K562 (cell line): Measurements from ENCODE around the gene HYCC2. TPM values are rescaled to one million over a fixed set of nuclear protein-coding genes. Genes with fewer than 3 reads are reported as not detected.
A peak's percentile ranks its signal among the peaks of the same experiment; 100 is the strongest.

Experiments used
- CHCHD3 ChIP-seq: fragments of 250-450 bp; sonication (Bioruptor Pico); IDR thresholded peaks from 2 replicates; pipeline ENCODE4 v2.1.2; 2022; ENCODE audit warnings: mild to moderate bottlenecking
- DIDO1 ChIP-seq: fragments of 450-650 bp; IDR thresholded peaks from 2 replicates; pipeline ENCODE4 v1.6.1; 2016; ENCODE audit warnings: low read depth, missing biosample characterization, missing genetic modification characterization
- E2F8 ChIP-seq: fragments of 450-650 bp; IDR thresholded peaks from 2 replicates; pipeline ENCODE4 v1.7.1; 2018; ENCODE audit warnings: mild to moderate bottlenecking, low read depth; ENCODE audit not compliant: partially characterized antibody
- ETS1 ChIP-seq: conservative IDR thresholded peaks from 2 replicates; pipeline ENCODE4 v1.6.1; 2011; ENCODE audit warnings: low read depth, mild to moderate bottlenecking, low read length; ENCODE audit not compliant: control insufficient read depth
- ETV1 ChIP-seq: fragments of 450-650 bp; conservative IDR thresholded peaks from 2 replicates; pipeline ENCODE4 v1.6.1; 2016; ENCODE audit warnings: missing genetic modification characterization, control low read depth, low read depth, missing compliant biosample characterization
- FOXO4 ChIP-seq: fragments of 450-650 bp; formaldehyde crosslinking; IDR thresholded peaks from 2 replicates; pipeline ENCODE4 v1.4.0; 2020; ENCODE audit warnings: mild to moderate bottlenecking, moderate library complexity
- MNT ChIP-seq, 2 experiments: fragments of 450-650 bp; conservative IDR thresholded peaks; 2 replicates each; pipeline ENCODE4 v1.6.1; 2017; ENCODE audit warnings: mild to moderate bottlenecking in 2 of 2, moderate library complexity in 2 of 2
- NFXL1 ChIP-seq: fragments of 450-650 bp; formaldehyde crosslinking; IDR thresholded peaks from 2 replicates; pipeline ENCODE4 v1.4.0; 2021; ENCODE audit warnings: mild to moderate bottlenecking
- NONO ChIP-seq, 2 experiments: fragments of 200-400 bp in 1 of 2; fragments of 450-650 bp in 1 of 2; formaldehyde crosslinking in 1 of 2; IDR thresholded peaks; 2 replicates each; pipeline ENCODE4 v1.6.1; 2017; ENCODE audit warnings: low read depth in 2 of 2, mild to moderate bottlenecking in 2 of 2, moderate library complexity in 2 of 2, low read length in 1 of 2
- PML ChIP-seq: IDR thresholded peaks from 2 replicates; pipeline ENCODE4 v1.6.1; 2012; ENCODE audit warnings: low read length, inconsistent platforms
- SMAD4 ChIP-seq: fragments of 250-450 bp; sonication (Bioruptor Pico); conservative IDR thresholded peaks from 2 replicates; pipeline ENCODE4 v1.8.0; 2021; ENCODE audit warnings: inconsistent platforms, mild to moderate bottlenecking, moderate library complexity
- TBP ChIP-seq: optimal IDR thresholded peaks from 2 replicates; pipeline ENCODE3; 2011; ENCODE audit warnings: low read depth, low read length, improper control_type of control experiment
- ZNF253 ChIP-seq: fragments of 250-450 bp; sonication (Bioruptor Pico); conservative IDR thresholded peaks from 2 replicates; pipeline ENCODE4 v1.6.1; 2021; ENCODE audit warnings: mild to moderate bottlenecking
- polyA plus RNA-seq, 8 experiments: library from polyadenylated mRNA; depleted of rRNA in 4 of 8; stranded (reverse) in 5 of 8; unstranded in 3 of 8; fragments of >200 nt; fragmentation: Nextera tagmentation in 2 of 8; fragmentation: Illumina TruSeq in 1 of 8; extraction: Ambion mirVana in 2 of 8; extraction: Trizol in 1 of 8; gene quantifications; 2 replicates each; pipeline versions ENCODE4 v1.2.1 to v1.2.3, GENCODE V29; 2011 to 2014; ENCODE audit warnings: inconsistent platforms in 1 of 8, missing spikeins in 1 of 8
- total RNA-seq, 7 experiments: library from RNA; depleted of rRNA in 6 of 7; stranded (reverse); fragments of >200 nt in 6 of 7; fragmentation: Illumina TruSeq in 2 of 7; extraction: Trizol in 2 of 7; gene quantifications; 2 replicates each; pipeline versions ENCODE4 v1.2.1 to v1.2.3, GENCODE V29; 2011 to 2021; ENCODE audit warnings: low replicate concordance in 1 of 7
- TF ChIP-seq, protein P1 (sequence below), 2 experiments: fragments of 150-350 bp in 1 of 2; IDR thresholded peaks; 2 replicates each; pipeline ENCODE4 v1.6.1; 2012 to 2016; ENCODE audit warnings: low read depth in 2 of 2, low read length in 2 of 2, mild to moderate bottlenecking in 1 of 2, moderate library complexity in 1 of 2

The HYCC2 gene
- total and polyA plus RNA-seq, 9 of the 15 experiments (the other 6 are each of a cell fraction or from before 2014, with no cell fraction given) = 5.4 to 20.0 (median 9.8) TPM

DNA sequence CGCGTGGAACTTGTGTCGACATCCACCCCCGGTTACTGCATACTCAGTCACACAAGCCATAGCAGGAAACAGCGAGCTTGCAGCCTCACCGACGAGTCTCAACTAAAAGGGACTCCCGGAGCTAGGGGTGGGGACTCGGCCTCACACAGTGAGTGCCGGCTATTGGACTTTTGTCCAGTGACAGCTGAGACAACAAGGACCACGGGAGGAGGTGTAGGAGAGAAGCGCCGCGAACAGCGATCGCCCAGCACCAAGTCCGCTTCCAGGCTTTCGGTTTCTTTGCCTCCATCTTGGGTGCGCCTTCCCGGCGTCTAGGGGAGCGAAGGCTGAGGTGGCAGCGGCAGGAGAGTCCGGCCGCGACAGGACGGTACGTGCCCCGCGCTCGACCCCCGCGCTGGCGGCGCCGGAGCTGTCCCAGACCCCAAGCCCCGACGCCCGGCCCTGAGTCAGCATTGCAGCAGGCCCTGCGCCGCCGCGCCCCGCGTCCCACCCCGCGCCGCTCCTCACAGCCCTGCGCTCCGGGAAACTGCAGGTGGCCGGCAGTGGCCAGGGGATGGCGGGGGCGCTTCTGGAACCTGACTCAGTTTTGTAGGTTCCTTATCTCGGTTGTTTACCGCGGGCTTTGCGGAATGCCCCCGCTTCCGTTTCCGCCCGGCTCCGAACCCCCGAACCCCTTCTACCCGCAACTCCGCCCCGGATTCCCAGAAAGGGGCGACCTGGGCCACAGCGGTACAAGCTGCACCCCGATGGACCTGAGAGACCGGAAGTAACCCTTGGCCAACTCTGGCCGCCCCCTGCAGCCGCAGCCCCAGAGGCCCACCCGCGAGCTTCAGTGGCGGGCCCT lies 44.9 kb upstream of the HYCC2 start, which contains the start of gene CFLAR (continued):
- TF ChIP-seq, protein P1, sequence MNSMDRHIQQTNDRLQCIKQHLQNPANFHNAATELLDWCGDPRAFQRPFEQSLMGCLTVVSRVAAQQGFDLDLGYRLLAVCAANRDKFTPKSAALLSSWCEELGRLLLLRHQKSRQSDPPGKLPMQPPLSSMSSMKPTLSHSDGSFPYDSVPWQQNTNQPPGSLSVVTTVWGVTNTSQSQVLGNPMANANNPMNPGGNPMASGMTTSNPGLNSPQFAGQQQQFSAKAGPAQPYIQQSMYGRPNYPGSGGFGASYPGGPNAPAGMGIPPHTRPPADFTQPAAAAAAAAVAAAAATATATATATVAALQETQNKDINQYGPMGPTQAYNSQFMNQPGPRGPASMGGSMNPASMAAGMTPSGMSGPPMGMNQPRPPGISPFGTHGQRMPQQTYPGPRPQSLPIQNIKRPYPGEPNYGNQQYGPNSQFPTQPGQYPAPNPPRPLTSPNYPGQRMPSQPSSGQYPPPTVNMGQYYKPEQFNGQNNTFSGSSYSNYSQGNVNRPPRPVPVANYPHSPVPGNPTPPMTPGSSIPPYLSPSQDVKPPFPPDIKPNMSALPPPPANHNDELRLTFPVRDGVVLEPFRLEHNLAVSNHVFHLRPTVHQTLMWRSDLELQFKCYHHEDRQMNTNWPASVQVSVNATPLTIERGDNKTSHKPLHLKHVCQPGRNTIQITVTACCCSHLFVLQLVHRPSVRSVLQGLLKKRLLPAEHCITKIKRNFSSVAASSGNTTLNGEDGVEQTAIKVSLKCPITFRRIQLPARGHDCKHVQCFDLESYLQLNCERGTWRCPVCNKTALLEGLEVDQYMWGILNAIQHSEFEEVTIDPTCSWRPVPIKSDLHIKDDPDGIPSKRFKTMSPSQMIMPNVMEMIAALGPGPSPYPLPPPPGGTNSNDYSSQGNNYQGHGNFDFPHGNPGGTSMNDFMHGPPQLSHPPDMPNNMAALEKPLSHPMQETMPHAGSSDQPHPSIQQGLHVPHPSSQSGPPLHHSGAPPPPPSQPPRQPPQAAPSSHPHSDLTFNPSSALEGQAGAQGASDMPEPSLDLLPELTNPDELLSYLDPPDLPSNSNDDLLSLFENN (IDR thresholded peaks at IDR 0.05; ENCODE audit: low read depth in 2 of 2, low read length in 2 of 2) = peak in 1 of 2 experiments; percentile 58; a peak in 1 of 4 replicates
- TF ChIP-seq PML (no peak), E2F8 (peak; percentile 63), CHCHD3 (CRISPR knock-in tag) (no peak), SMAD4 (peak; percentile 55; the same call in 1 of the 2 replicates), DIDO1 (tag) (no peak), NFXL1 (no peak), TBP (peak; percentile 66), NONO (IDR thresholded peaks at IDR 0.05; ENCODE audit: low read depth in 2 of 2, low read length in 1 of 2) (peak in 1 of 2 experiments; percentile 62; a peak in 1 of 4 replicates), MNT (conservative IDR thresholded peaks at IDR 0.05) (peak in 1 of 2 experiments; percentile 44; a peak in 2 of 4 replicates), ETV1 (peak; percentile 90), ETS1 (peak; percentile 82; the same call in 1 of the 2 replicates), ZNF253 (no peak), FOXO4 (no peak)
